Right lung (tissue), 5 donors: ENCODE data around the gene BAG5. TPM values are rescaled to one million over a fixed set of nuclear protein-coding genes. Genes with fewer than 3 reads are reported as not detected.

Experiments used
- DNase-seq, 2 donors: peaks; one replicate each; pipeline ENCODE4 v3.0.0-alpha.2; 2013
- polyA plus RNA-seq, 5 donors: library from polyadenylated mRNA; unstranded; fragments of 120-200 nt; gene quantifications; one replicate each; pipeline versions ENCODE4 v1.2.1 to v1.2.3, GENCODE V29; 2013; ENCODE audit warnings: inconsistent platforms in 1 of 5, low replicate concordance in 1 of 5; ENCODE audit not compliant: insufficient read length in 5 of 5, insufficient read depth in 1 of 5

The BAG5 gene
- polyA plus RNA-seq, 5 donors, result 21.1 to 26.8 (median 25.3) TPM

GRCh38 chr14:103574104-103574503, 11.6 kb upstream of the BAG5 start:
- DNase-seq, result no peak

- no peak for DNase-seq
Measured at GRCh38 chr14:103569408-103569807, 7.0 kb upstream of the BAG5 start.

GRCh38 chr14:103568952-103569351, 6.5 kb upstream of the BAG5 start:
- no peak for DNase-seq

GRCh38 chr14:103563844-103564505, 1.5 kb upstream of the BAG5 start:
- DNase-seq, result no peak

- no peak for DNase-seq
Measured at GRCh38 chr14:103563226-103563620, 766 bp upstream of the BAG5 start.

- DNase-seq, result no peak
Measured at GRCh38 chr14:103562179-103562428, 353 bp downstream of the BAG5 start.

- no peak for DNase-seq
Measured at GRCh38 chr14:103561381-103562178, 877 bp downstream of the BAG5 start.

- DNase-seq, result no peak
Measured at GRCh38 chr14:103560691-103561090, 1.8 kb downstream of the BAG5 start.

- no peak for DNase-seq
Measured at GRCh38 chr14:103559766-103560165, 2.7 kb downstream of the BAG5 start.

GRCh38 chr14:103558071-103558882, 4.2 kb downstream of the BAG5 start:
- no peak for DNase-seq

GRCh38 chr14:103556946-103557758, 5.3 kb downstream of the BAG5 start:
- no peak for DNase-seq

GRCh38 chr14:103555559-103556337, 6.7 kb downstream of the BAG5 start:
- no peak for DNase-seq

- no peak for DNase-seq
Measured at GRCh38 chr14:103552846-103553210, 9.6 kb downstream of the BAG5 start.

GRCh38 chr14:103552011-103552845, 10.2 kb downstream of the BAG5 start:
- no peak for DNase-seq

- no peak for DNase-seq
Measured at GRCh38 chr14:103551338-103551762, 11.1 kb downstream of the BAG5 start.

GRCh38 chr14:103550451-103551337, 11.8 kb downstream of the BAG5 start:
- no peak for DNase-seq

GRCh38 chr14:103549361-103550311, 12.8 kb downstream of the BAG5 start:
- no peak for DNase-seq
